ENCODE measurements around the gene IRF2.

IRF2 gene

GRCh38 chr4:184463856-184464255 is 10.5 kb downstream of the IRF2 start:
- Mint-ChIP-seq H3K36me3 (ENCODE audit: low read depth) (peaks cover 39% of the 10 kb centered on the region), H3K9me3 (no peaks in the 10 kb centered on the region), H3K27ac (no peak overlapping the region), H3K4me3 (no peak overlapping the region), H3K27me3 (ENCODE audit: low read depth) (no peaks in the 10 kb centered on the region), H3K4me1 (ENCODE audit: low read depth) (peaks cover 51% of the 10 kb centered on the region)

DNA sequence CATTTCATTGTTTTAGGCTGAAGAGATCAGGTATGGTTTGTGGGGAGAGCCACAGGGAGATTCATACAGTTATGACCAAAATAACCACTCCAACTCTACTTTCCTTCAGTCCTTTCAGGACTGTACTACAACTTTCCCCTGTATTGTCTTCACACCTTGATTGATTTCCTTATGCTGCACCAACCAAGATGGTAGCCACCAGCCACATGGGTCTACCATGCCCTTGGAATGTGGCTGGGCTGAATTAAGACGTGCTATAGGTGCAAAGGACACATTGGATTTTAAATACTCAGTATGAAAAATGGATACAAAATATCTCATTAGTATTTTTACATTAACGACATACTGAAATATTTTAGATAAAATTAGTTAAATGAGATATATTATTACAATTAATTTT is 11.2 kb downstream of the IRF2 start:
- H3K27ac Mint-ChIP-seq = no peak overlapping the region
- no peak overlapping the region for H3K4me3 Mint-ChIP-seq
- H3K27me3 Mint-ChIP-seq (ENCODE audit: low read depth) = no peaks in the 10 kb centered on the region
- H3K36me3 Mint-ChIP-seq (ENCODE audit: low read depth) = peaks cover 37% of the 10 kb centered on the region
- no peaks in the 10 kb centered on the region for H3K9me3 Mint-ChIP-seq
- H3K4me1 Mint-ChIP-seq (ENCODE audit: low read depth) = peaks cover 54% of the 10 kb centered on the region

DNA sequence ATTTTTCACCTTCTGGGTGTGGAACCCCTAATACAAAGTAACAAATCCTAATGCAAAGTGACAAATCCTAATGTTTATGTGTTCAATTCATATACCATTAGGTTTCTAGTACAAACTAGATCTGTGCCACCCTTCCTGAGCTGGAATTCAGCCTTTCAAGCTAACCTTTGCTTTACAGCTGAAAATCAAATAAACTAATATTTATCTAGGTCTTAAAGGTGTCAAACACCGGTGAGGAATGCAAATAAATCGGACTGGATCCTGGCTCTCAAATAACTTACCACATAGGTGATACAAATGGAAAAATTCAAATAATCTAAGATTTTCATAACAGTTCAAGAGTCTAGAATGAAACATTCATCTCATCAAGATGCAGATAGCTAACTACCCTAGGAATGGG is 11.6 kb downstream of the IRF2 start:
- Mint-ChIP-seq H3K27ac (no peak overlapping the region), H3K9me3 (no peaks in the 10 kb centered on the region), H3K36me3 (ENCODE audit: low read depth) (peaks cover 38% of the 10 kb centered on the region), H3K4me3 (no peak overlapping the region), H3K27me3 (ENCODE audit: low read depth) (no peaks in the 10 kb centered on the region), H3K4me1 (ENCODE audit: low read depth) (peaks cover 55% of the 10 kb centered on the region)

DNA sequence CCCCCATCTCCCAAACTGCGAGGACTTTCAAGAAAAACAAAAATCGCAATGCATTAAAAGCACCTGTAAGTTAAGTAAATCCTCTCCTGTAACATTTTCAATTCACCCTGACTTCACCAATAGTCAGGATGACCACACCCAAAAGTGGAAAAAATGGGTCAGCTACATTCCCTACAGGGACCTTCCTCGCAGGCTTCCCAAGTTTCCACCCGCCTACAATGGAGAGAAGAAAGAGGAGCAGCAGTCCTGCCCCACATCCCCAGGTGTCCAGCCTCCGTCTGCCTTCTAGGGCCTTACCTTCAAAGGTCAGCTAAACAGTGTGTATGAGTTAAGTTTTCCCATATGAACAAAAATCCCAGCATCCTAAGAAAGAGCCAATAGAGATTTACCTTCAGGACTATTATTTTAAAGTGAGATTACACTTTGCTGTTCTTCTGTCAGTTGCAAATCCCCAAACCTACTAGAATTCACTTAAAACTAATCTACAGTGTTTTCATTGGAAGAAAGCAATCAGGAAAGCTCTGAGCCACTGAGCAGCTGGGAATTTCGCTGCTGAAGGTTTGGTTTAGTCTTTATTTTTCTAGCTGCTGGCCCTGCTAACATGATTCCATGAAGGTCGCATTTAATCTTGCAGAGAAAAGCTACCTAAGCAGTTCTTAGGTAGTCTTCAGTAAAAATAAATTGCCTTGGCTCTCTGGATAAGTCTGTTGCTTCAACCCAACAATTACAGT is 12.5 kb downstream of the IRF2 start:
- H3K27me3 Mint-ChIP-seq (ENCODE audit: low read depth) = no peaks in the 10 kb centered on the region
- peaks cover 33% of the 10 kb centered on the region for H3K36me3 Mint-ChIP-seq (ENCODE audit: low read depth)
- H3K9me3 Mint-ChIP-seq = no peaks in the 10 kb centered on the region
- no peak overlapping the region for H3K27ac Mint-ChIP-seq
- no peak overlapping the region for H3K4me3 Mint-ChIP-seq
- H3K4me1 Mint-ChIP-seq (ENCODE audit: low read depth) = peaks cover 53% of the 10 kb centered on the region

DNA sequence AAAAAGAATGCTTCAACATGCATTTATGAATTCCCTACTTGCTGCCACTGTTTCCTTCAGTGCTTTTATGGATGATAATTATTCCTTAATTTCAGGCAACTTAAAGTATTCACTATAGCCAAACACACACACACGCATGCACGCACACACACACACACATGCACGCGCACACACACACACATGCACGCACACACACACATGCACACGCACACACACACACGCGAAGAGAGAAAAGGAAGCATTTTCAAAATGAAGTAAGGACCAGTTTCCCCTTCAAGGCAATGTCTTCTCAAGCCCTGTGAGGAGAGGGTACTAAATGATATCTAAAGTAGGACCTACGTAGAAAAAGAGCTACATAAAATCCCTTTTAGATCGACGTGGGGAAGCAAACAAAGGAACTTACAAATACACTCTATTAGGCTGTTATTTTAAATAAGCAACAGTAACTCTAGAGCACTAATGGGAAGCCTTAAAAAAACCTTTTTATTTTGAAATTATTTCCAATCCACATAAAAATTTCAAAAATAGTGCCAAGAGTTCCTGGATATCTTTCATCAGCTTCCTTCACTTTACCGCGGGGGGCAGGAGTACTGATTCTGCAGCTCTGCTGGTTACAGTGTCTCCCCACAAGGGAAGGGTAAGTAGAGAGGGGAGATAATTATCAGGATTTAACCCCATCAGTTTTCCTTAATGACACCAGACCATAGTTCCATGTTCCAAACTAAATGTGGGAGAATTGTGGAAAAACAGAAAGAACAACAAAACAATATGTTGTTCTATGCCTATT is 13.7 kb downstream of the IRF2 start:
- H3K9me3 Mint-ChIP-seq = no peaks in the 10 kb centered on the region
- H3K36me3 Mint-ChIP-seq (ENCODE audit: low read depth) = peaks cover 34% of the 10 kb centered on the region
- H3K27ac Mint-ChIP-seq = no peak overlapping the region
- peaks cover 60% of the 10 kb centered on the region for H3K4me1 Mint-ChIP-seq (ENCODE audit: low read depth)
- no peaks in the 10 kb centered on the region for H3K27me3 Mint-ChIP-seq (ENCODE audit: low read depth)
- peak overlapping the region; percentile 22 for H3K4me3 Mint-ChIP-seq

DNA sequence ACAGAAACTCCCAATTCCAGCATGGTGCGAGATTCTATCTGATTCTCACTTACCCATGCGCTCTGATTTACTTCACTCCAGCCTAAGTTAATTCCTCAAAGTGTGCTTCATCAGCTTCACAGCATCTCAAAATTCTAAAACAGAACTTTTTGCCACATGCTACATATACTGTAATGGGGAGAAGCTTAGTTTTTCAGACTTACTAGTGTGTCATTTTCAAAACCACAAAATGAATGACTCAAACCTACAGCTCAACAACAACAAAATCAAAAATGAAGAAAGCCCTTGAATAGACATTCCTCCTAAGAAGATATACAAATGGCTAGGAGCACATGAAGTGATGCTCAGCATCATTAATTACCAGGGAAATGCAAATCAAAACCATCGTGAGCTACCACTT is 14.9 kb downstream of the IRF2 start:
- Mint-ChIP-seq H3K27ac (peak overlapping the region; percentile 75), H3K4me1 (ENCODE audit: low read depth) (peaks cover 70% of the 10 kb centered on the region), H3K27me3 (ENCODE audit: low read depth) (no peaks in the 10 kb centered on the region), H3K36me3 (ENCODE audit: low read depth) (peaks cover 27% of the 10 kb centered on the region), H3K4me3 (peak overlapping the region; percentile 22), H3K9me3 (no peaks in the 10 kb centered on the region)

DNA sequence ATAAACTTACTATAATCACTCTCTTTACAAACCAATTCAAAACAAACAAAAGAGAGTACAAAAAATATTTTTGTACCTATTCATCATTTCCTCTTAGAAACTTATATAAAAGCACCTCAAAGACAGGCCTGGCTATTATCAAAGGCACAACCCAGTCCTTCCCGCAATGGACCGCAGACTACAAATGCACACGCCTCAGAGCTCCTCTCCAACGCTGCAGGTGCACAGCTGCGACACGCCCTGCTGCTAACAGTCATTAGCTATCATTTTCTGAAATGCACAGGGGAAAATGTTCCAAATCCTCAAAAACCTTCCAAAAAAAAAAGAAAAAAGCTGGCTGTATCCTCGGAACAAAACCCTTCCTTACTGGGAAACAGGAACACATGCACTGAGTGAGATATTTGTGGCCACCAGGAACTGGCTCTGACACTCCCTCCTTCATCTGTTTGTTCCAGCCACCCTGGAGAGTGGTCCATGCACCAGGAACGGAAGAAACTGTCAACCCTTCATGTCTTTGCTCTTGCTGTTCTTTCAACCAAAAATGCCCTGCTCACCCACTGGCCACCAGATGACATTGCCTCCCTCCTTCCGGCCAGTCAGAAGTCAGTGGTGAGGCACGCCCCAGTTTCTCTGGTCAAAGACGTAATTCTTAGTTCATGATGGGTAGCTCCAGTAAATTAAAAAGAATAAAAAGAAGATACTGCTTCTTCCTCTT is 16.7 kb downstream of the IRF2 start:
- Mint-ChIP-seq H3K27ac (no peak overlapping the region), H3K4me1 (ENCODE audit: low read depth) (peaks cover 72% of the 10 kb centered on the region), H3K36me3 (ENCODE audit: low read depth) (peaks cover 20% of the 10 kb centered on the region), H3K27me3 (ENCODE audit: low read depth) (no peaks in the 10 kb centered on the region), H3K4me3 (no peak overlapping the region), H3K9me3 (no peaks in the 10 kb centered on the region)

DNA sequence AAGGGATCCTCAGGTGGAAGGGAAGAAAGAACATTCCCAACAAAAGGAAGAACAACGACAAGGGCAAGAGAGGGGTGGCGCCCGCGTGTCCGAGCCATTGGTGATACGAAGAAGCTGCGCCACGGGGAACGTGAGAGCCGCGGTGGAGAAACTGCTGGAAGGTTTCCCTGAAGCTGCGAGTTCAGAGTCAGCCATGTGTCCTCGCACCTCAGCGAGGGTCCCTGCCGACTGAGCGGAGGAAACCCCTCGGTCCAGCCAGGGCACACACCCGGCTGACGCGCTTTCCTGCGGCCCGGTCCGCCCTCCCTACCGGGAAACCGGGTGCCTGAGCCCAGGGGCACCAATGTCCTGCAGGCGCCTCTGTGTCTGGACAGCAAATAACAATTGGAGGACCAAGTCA is 18.0 kb downstream of the IRF2 start:
- H3K36me3 Mint-ChIP-seq (ENCODE audit: low read depth) = peaks cover 20% of the 10 kb centered on the region
- peak overlapping the region; percentile 27 for H3K27ac Mint-ChIP-seq
- H3K27me3 Mint-ChIP-seq (ENCODE audit: low read depth) = no peaks in the 10 kb centered on the region
- no peak overlapping the region for H3K4me3 Mint-ChIP-seq
- H3K9me3 Mint-ChIP-seq = no peaks in the 10 kb centered on the region
- peaks cover 72% of the 10 kb centered on the region for H3K4me1 Mint-ChIP-seq (ENCODE audit: low read depth)

DNA sequence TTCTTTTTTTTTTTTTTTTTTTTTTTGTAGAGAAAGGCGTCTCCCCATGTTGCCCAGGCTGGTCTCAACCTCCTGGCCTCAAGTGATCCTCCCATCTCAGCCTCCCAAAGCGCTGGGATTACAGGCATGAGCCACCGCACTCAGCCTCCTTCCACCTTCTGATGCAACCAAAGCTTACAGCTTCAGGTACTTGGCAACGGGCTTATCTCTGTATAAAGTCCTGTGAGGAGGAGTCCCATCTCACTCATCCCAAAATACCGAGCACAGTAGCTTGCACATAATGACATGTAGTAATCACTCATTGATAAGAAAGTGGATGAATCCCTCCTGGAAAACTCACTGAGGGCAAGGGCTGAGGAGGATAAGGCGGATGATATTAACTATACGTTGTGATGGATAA is 19.1 kb downstream of the IRF2 start:
- Mint-ChIP-seq H3K4me1 (ENCODE audit: low read depth) (peaks cover 68% of the 10 kb centered on the region), H3K4me3 (no peak overlapping the region), H3K36me3 (ENCODE audit: low read depth) (peaks cover 18% of the 10 kb centered on the region), H3K27ac (no peak overlapping the region), H3K9me3 (no peaks in the 10 kb centered on the region), H3K27me3 (ENCODE audit: low read depth) (no peaks in the 10 kb centered on the region)

DNA sequence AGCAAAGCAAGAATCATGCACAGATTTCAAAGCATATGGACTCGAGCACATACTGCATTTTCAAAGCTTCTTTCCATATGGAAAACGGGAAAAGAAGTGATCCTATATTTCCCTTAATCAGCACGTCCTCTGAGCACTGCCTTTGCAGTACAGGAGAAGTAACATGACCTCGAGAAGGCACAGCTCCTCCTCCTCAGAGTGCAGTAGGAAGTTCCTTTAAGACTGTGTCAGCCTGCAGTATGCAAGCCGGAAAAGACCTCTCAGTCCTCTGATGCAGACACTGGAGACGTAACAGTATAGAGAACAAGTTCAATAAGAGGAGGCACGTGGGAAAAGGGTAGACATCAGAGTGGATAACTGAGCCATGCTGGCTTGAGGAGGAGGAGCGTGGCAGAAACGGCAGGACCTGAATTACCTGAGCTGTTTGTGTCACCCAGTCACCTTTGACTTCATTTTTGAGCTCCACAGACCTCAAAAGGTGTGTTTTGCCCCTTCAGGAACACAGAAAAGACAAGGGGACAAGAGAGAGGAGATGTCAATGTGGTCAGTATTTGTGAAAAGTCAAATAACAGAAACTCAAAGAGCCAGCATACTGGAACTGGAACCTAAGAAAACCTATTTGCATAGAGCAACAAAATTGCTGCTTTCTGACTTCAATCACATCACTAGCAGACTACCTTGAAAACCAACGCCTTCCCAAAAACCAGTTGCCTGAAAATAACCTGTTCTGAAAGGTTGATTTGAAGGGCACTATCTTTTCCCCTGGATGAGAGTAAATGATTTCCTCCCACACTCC is 20.8 kb downstream of the IRF2 start:
- H3K27me3 Mint-ChIP-seq (ENCODE audit: low read depth) = no peaks in the 10 kb centered on the region
- H3K36me3 Mint-ChIP-seq (ENCODE audit: low read depth) = peaks cover 24% of the 10 kb centered on the region
- peaks cover 67% of the 10 kb centered on the region for H3K4me1 Mint-ChIP-seq (ENCODE audit: low read depth)
- peak overlapping the region; percentile 35 for H3K4me3 Mint-ChIP-seq
- no peaks in the 10 kb centered on the region for H3K9me3 Mint-ChIP-seq
- H3K27ac Mint-ChIP-seq = peak overlapping the region; percentile 78

DNA sequence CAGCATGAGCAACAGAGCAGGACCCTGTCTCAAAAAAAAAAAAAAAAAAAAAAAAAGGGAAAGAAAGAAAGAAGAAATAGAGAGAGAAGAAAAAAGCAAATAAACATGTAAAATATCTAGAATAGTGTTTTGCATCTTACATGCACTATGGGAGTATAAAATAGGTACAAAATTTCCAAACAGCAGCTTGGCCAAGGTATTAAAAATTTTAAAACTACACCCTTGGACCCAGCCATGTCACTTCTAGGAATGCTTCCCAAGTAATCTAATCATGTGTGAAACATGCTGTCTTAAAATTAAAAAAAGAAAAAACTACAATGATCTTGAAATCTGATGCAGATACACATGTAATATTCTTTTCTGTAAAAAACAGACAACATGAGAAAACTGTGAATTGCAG is 21.6 kb downstream of the IRF2 start:
- H3K27me3 Mint-ChIP-seq (ENCODE audit: low read depth) = no peaks in the 10 kb centered on the region
- no peaks in the 10 kb centered on the region for H3K9me3 Mint-ChIP-seq
- H3K4me3 Mint-ChIP-seq = no peak overlapping the region
- H3K4me1 Mint-ChIP-seq (ENCODE audit: low read depth) = peaks cover 66% of the 10 kb centered on the region
- H3K36me3 Mint-ChIP-seq (ENCODE audit: low read depth) = peaks cover 26% of the 10 kb centered on the region
- H3K27ac Mint-ChIP-seq = no peak overlapping the region

DNA sequence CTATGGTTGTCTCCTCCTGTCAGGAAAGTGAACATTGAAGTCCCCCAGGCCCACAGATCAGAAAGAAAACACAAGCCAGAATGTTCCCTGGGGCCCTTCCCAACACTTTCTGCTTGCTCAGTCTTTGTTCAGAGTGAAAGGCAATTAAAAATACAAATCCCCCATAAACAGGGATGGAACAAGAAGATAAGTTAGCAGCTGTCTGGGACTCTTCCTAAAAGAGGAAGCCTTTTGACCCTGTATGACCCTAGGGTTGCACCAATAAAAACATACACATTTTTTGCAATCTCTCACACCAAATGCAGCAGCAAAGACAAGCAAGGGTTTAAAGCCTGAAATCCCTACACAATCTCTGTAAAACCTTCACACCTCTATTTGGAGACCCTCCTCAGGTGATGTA is 22.6 kb downstream of the IRF2 start:
- Mint-ChIP-seq H3K9me3 (no peaks in the 10 kb centered on the region), H3K36me3 (ENCODE audit: low read depth) (peaks cover 35% of the 10 kb centered on the region), H3K4me1 (ENCODE audit: low read depth) (peaks cover 64% of the 10 kb centered on the region), H3K27ac (no peak overlapping the region), H3K27me3 (ENCODE audit: low read depth) (no peaks in the 10 kb centered on the region), H3K4me3 (no peak overlapping the region)

- no peaks in the 10 kb centered on the region for H3K9me3 Mint-ChIP-seq
- H3K27ac Mint-ChIP-seq = no peak overlapping the region
- H3K36me3 Mint-ChIP-seq (ENCODE audit: low read depth) = peaks cover 36% of the 10 kb centered on the region
- H3K4me3 Mint-ChIP-seq = no peak overlapping the region
- H3K27me3 Mint-ChIP-seq (ENCODE audit: low read depth) = no peaks in the 10 kb centered on the region
- peaks cover 65% of the 10 kb centered on the region for H3K4me1 Mint-ChIP-seq (ENCODE audit: low read depth)
Observed at GRCh38 chr4:184450743-184451535, 23.4 kb downstream of the IRF2 start.
